ENCODE measurements around the gene STUB1.

DNA sequence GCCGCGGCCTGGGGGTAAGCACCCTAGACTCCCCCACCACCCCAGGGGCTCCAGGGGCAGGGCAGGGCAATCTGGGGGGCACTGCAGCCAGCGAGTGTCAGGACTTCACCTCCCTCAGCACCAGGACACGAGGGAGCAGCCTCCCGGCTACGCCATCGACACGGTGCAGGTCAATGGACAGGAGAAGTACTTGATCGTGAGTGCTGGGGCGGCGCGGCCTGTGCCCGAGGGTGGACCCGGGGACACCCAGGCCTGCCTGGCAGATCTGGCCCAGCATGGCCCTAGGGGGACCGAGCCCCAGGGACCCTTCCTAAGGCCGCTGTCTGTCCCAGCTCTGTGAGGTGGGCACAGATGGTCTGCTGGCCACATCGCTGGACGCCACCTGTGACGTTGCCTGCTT is 7.8 kb upstream of the STUB1 start:
- TF ChIP-seq POLR2A (IDR thresholded peaks at IDR 0.05) (no peak), EP300 (IDR thresholded peaks at IDR 0.05) (no peak)
- TF ChIP-seq, protein P1, sequence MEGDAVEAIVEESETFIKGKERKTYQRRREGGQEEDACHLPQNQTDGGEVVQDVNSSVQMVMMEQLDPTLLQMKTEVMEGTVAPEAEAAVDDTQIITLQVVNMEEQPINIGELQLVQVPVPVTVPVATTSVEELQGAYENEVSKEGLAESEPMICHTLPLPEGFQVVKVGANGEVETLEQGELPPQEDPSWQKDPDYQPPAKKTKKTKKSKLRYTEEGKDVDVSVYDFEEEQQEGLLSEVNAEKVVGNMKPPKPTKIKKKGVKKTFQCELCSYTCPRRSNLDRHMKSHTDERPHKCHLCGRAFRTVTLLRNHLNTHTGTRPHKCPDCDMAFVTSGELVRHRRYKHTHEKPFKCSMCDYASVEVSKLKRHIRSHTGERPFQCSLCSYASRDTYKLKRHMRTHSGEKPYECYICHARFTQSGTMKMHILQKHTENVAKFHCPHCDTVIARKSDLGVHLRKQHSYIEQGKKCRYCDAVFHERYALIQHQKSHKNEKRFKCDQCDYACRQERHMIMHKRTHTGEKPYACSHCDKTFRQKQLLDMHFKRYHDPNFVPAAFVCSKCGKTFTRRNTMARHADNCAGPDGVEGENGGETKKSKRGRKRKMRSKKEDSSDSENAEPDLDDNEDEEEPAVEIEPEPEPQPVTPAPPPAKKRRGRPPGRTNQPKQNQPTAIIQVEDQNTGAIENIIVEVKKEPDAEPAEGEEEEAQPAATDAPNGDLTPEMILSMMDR (IDR thresholded peaks at IDR 0.05), result no peak
